Breast epithelium (tissue), 3 donors: ENCODE data around the gene CROCC2.

Experiments used
- CTCF ChIP-seq, 3 donors: fragments of 450-650 bp; IDR thresholded peaks; one replicate each; pipeline ENCODE4 v1.5.1; 2016 to 2017; ENCODE audit warnings: antibody characterized with exemption in 3 of 3, mild to moderate bottlenecking in 3 of 3, moderate library complexity in 3 of 3
- POLR2AphosphoS5 ChIP-seq, 3 donors: sonication (generic); formaldehyde crosslinking; IDR thresholded peaks; one replicate each; pipeline ENCODE4 v1.6.1; 2017; ENCODE audit warnings: antibody characterized with exemption in 3 of 3

- TF ChIP-seq POLR2AphosphoS5 (IDR thresholded peaks at IDR 0.05) (no peak), CTCF (IDR thresholded peaks at IDR 0.05) (no peak)
Observed at GRCh38 chr2:241037498-241037897, 131.4 kb downstream of the CROCC2 start.
